ENCODE results near the gene COX19. TPM values are rescaled to one million over a fixed set of nuclear protein-coding genes. Genes with fewer than 3 reads are reported as not detected.

The COX19 gene
- total RNA-seq, 4 donors from 2014 or later, result 11.6 to 55.2 (median 13.2) TPM

DNA sequence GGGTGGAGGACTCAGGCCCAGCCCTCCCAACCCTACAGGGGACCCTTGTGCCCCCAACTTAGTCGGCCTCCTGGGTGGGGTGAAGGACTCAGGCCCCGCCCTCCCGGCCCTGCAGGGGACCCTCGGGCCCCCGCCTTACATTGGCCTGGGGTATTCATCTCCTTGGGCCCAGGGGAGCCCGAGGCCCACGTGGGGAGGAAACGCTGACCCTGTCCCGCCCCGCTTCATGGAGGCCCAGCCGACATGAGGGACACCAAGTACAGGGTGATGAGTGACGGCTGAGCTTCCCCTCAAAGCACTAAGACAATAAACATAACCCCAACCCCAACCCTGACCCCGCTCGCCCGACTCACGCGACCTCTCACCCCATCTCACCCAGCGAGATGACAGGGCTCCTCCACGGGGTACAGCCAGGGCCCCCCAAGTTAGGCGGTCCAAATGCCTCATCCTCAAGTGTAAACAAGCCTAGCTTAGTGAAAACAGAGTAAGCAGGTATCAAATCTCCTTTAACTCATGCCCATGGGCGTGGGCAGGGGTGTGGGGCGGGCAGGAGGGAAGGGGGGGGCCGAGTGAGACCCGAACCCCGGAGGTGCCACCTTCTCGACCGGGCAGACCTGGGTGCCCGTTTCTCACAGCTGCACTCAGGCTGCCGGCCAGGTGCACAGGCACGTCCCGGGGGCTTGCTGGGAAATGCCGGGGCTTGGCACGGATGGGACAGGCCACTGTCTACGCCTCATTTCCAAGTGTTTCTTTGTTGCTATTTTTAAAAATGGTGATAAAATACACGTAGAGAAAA, 15.8 kb upstream of the COX19 start:
- DNase-seq (ENCODE audit: low spot score in 2 of 2), result no peak
- peaks cover 54% of the 10 kb centered on the region for H3K27me3 ChIP-seq
- H3K27ac ChIP-seq, result no peak overlapping the region
- no peaks in the 10 kb centered on the region for H3K9me3 ChIP-seq
- no peak overlapping the region for H3K4me3 ChIP-seq
- no peak for TF ChIP-seq POLR2AphosphoS5 (IDR thresholded peaks at IDR 0.05)
- no peak for TF ChIP-seq POLR2A (IDR thresholded peaks at IDR 0.05)
- TF ChIP-seq, protein P1, sequence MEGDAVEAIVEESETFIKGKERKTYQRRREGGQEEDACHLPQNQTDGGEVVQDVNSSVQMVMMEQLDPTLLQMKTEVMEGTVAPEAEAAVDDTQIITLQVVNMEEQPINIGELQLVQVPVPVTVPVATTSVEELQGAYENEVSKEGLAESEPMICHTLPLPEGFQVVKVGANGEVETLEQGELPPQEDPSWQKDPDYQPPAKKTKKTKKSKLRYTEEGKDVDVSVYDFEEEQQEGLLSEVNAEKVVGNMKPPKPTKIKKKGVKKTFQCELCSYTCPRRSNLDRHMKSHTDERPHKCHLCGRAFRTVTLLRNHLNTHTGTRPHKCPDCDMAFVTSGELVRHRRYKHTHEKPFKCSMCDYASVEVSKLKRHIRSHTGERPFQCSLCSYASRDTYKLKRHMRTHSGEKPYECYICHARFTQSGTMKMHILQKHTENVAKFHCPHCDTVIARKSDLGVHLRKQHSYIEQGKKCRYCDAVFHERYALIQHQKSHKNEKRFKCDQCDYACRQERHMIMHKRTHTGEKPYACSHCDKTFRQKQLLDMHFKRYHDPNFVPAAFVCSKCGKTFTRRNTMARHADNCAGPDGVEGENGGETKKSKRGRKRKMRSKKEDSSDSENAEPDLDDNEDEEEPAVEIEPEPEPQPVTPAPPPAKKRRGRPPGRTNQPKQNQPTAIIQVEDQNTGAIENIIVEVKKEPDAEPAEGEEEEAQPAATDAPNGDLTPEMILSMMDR (IDR thresholded peaks at IDR 0.05), result no peak
- TF ChIP-seq EP300 (IDR thresholded peaks at IDR 0.05), result no peak
- H3K36me3 ChIP-seq, result peaks cover 3% of the 10 kb centered on the region
- WGBS, result 43% methylated on average over 34 of the region's 35 CpGs
- H3K4me1 ChIP-seq, result peaks cover 31% of the 10 kb centered on the region

DNA sequence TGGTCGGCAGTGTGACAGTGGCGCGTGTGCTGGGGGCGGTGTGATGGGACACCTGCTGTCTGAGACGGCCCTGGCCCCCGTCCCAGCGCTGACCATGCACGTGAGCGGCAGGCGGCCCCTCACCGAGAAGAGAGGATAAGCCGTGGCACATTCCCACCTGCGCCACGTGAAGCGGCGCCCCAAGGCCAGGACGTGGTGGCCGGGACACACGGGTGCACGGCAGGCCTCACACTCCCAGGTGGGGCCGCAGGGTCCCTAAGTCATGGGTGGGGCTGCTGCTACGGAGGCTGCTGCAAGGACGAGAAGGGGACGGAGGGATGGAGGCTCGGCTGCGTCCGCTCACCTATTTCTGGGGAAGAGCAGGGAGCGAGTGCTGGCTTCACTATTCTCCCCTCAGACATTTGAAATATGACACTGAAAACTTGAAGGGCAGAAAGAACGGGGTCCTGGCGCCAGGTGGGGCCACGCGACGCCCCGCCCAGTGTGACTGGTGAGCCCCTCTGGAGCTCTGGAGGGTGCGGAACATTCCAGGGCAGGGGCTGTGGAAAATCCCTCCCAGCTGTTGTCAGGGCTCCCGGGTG, 15.1 kb upstream of the COX19 start:
- no peak for TF ChIP-seq POLR2A (IDR thresholded peaks at IDR 0.05)
- TF ChIP-seq EP300 (IDR thresholded peaks at IDR 0.05), result no peak
- TF ChIP-seq POLR2AphosphoS5 (IDR thresholded peaks at IDR 0.05), result no peak
- TF ChIP-seq, protein P1 (IDR thresholded peaks at IDR 0.05), result no peak
- Histone ChIP-seq H3K27ac (no peak overlapping the region), H3K4me1 (peaks cover 31% of the 10 kb centered on the region), H3K4me3 (no peak overlapping the region), H3K27me3 (peaks cover 58% of the 10 kb centered on the region), H3K36me3 (no peaks in the 10 kb centered on the region), H3K9me3 (no peaks in the 10 kb centered on the region)
- WGBS, result 58% methylated on average over 25 of the region's 36 CpGs
- no peak for DNase-seq (ENCODE audit: low spot score in 2 of 2)

DNA sequence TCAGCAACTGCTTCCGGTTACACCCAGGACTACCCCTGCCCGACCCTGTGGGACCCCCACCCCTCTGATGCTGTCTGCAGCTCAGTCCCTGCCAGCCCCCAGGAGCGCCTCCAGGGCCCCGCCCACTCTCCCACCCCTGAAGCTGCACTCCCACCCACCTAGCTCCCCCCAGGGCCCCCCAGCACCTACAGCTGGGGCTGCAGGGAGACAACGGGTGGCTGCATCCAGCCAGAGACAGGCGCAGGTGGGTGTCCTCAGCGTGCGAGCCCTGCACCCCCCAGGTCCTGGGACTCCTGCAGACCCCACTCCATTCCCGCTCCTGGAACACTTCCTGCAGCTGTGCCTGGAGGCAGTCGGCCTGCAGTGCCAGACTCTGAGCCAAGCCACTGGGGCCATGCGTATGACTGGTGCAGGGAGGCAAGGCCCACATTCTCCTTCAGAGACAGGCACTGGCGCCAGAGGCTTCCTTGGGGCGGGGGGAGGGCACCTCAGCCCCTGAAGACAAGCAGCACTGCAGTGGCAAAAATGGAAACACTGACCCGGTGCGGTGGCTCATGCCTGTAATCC, 13.7 kb upstream of the COX19 start:
- H3K27ac ChIP-seq, result no peak overlapping the region
- TF ChIP-seq, protein P1 (IDR thresholded peaks at IDR 0.05), result no peak
- TF ChIP-seq POLR2A (IDR thresholded peaks at IDR 0.05), result no peak
- no peak for TF ChIP-seq POLR2AphosphoS5 (IDR thresholded peaks at IDR 0.05)
- no peak for TF ChIP-seq EP300 (IDR thresholded peaks at IDR 0.05)
- H3K27me3 ChIP-seq, result peaks cover 69% of the 10 kb centered on the region
- no peak for DNase-seq (ENCODE audit: low spot score in 2 of 2)
- peaks cover 43% of the 10 kb centered on the region for H3K4me1 ChIP-seq
- H3K9me3 ChIP-seq, result no peaks in the 10 kb centered on the region
- H3K36me3 ChIP-seq, result no peaks in the 10 kb centered on the region
- WGBS, result 72% methylated on average over 13 of the region's 15 CpGs
- H3K4me3 ChIP-seq, result no peak overlapping the region

DNA sequence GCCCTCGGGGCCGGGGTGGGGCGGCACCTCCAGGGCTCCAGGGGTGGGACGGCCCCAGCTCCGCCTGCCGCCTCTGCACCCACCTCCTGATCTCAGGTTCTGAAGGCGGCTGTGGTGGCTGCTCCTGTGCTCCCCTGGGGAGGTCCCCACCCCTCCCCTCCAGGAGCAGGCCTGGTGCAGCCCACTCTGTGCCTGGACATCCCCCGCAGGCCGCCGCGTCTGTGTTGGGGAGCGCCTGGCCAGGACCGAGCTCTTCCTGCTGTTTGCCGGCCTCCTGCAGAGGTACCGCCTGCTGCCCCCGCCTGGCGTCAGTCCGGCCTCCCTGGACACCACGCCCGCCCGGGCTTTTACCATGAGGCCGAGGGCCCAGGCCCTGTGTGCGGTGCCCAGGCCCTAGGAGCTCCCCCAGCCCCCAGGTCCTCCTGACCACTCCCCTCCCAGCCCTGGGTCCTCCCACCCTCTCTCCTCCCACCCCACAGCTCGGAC, 13.1 kb upstream of the COX19 start:
- Histone ChIP-seq H3K4me3 (no peak overlapping the region), H3K27me3 (peaks cover 75% of the 10 kb centered on the region), H3K27ac (no peak overlapping the region), H3K4me1 (peaks cover 45% of the 10 kb centered on the region), H3K9me3 (no peaks in the 10 kb centered on the region), H3K36me3 (no peaks in the 10 kb centered on the region)
- WGBS, result 58% methylated on average over 11 of the region's 24 CpGs
- TF ChIP-seq EP300 (IDR thresholded peaks at IDR 0.05) (no peak), POLR2AphosphoS5 (IDR thresholded peaks at IDR 0.05) (no peak), POLR2A (IDR thresholded peaks at IDR 0.05) (no peak)
- TF ChIP-seq, protein P1 (IDR thresholded peaks at IDR 0.05), result no peak
- no peak for DNase-seq (ENCODE audit: low spot score in 2 of 2)

DNA sequence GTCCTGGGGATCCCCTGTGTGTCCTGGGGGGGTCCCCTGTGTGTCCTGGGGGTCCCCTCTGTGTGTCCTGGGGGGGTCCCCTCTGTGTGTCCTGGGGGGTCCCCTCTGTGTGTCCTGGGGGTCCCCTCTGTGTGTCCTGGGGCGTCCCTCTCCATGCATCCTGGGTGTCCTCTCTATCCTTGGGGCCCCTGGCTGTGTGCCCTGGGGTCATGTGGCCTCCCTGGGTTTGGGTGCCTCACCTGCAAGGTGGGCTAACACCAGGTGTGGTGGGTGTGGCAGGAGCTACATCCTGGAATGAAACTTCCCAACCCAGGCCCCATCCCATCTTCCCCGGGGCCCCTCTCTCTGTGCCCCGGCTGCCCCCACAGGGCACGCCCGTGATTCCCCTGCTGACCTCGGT, 12.6 kb upstream of the COX19 start:
- no peaks in the 10 kb centered on the region for H3K36me3 ChIP-seq
- no peak overlapping the region for H3K27ac ChIP-seq
- TF ChIP-seq POLR2AphosphoS5 (IDR thresholded peaks at IDR 0.05), result no peak
- H3K4me3 ChIP-seq, result no peak overlapping the region
- H3K27me3 ChIP-seq, result peaks cover 80% of the 10 kb centered on the region
- WGBS, result 37% methylated on average over 4 of the region's 6 CpGs
- no peaks in the 10 kb centered on the region for H3K9me3 ChIP-seq
- H3K4me1 ChIP-seq, result peaks cover 45% of the 10 kb centered on the region
- DNase-seq (ENCODE audit: low spot score in 2 of 2), result no peak
